ENCODE data around the gene FAM53A.

The FAM53A gene

GRCh38 chr4:1601852-1602654 lies 82.1 kb downstream of the FAM53A start:
- DNase-seq: no peak

DNA sequence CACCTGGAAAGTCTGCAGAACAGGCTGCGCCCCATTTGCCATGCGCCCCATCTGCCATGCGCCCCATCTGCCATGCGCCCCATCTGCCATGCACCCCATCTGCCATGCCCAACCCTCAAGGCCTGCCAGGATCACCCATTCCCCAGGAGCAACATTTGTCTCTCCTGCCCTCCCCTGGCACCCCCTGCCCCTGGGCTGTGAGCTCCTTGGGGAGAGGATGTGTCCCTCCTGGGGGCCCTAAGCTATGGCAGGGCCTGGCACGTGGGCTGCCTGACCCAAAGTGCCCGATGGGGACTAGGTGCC lies 82.6 kb downstream of the FAM53A start:
- no peak for DNase-seq

DNA sequence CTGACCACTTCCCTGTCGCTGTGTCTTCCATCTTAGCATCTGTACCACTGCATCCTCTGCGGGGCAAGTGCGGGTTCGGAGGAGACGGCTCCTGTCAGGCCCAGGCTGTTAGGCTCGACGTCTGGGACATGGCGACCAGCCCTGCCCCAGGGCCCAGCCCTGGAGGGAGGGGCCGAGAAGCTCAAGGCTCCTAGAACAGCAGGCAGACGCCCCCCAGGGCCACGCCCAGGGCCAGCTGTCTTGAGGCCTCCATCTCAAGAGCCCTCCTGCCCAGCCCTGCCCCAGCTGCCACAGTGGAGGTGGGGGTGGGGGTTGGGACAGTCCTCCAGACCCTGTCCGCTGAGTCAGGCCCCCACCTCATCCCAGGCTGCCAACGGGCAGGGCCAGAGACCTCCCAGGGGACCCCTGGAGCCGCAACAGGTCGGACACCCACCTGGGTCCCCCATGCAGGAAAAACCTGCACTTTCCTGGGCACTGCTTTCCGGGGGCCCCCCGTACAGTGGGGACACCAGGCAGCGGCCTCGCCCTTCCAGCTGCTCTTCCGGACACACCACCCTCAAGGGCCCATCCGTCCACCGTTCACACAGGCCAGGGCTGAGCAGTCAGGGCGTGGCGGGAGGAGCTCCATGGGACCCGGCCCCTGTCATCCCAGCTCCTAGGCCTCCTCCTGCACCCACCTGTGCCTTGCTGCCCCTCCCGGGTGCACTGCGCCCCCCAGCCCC lies 83.1 kb downstream of the FAM53A start:
- no peak for DNase-seq

DNA sequence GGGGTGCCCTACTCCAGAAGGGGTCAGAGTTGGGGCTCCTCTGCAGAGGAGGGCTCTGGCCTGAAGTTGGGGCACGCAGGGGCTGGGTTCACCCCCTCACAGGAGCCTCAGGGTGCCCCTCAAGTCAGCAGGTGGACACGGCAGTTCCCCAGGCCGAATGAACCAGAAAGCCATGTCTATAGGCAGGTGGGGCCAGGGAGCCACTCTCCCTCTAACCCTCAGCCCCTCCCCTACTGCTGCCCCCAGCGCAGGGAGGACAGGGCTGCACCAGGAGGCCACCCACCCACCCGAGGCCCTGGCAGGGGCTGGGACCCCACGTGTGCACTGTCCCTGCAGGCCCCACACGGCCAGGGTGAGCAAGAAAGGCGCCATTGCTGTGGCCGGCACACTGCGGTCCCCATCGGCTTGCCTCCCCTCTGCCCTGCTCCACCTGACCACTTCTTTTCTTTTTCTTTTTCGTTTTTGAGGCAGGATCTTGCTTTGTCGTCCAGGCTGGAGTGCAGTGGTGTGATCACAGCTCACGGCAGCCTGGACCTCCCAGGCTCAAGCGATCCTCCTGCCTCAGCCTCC lies 83.8 kb downstream of the FAM53A start:
- DNase-seq: no peak

GRCh38 chr4:1599491-1600210 lies 84.5 kb downstream of the FAM53A start:
- DNase-seq: no peak

DNA sequence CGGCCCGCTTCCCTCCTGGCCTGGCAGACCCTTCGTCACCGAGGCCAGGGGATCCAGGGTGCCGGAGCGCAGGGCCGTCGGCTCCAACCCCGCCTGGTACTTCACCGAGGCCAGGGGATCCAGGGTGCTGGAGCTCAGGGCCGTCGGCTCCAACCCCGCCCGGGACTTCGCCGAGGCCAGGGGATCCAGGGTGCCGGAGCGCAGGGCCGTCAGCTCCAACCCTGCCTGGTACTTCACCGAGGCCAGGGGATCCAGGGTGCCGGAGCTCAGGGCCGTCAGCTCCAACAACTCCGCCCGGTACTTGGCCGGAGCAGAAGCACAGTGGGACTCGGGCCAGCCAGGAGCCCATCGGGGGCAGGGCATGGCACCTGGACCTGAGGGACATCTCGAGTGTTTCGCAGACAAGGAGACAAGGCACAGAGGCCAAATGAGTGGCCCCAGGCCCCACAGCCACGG lies 85.1 kb downstream of the FAM53A start:
- DNase-seq: no peak

DNA sequence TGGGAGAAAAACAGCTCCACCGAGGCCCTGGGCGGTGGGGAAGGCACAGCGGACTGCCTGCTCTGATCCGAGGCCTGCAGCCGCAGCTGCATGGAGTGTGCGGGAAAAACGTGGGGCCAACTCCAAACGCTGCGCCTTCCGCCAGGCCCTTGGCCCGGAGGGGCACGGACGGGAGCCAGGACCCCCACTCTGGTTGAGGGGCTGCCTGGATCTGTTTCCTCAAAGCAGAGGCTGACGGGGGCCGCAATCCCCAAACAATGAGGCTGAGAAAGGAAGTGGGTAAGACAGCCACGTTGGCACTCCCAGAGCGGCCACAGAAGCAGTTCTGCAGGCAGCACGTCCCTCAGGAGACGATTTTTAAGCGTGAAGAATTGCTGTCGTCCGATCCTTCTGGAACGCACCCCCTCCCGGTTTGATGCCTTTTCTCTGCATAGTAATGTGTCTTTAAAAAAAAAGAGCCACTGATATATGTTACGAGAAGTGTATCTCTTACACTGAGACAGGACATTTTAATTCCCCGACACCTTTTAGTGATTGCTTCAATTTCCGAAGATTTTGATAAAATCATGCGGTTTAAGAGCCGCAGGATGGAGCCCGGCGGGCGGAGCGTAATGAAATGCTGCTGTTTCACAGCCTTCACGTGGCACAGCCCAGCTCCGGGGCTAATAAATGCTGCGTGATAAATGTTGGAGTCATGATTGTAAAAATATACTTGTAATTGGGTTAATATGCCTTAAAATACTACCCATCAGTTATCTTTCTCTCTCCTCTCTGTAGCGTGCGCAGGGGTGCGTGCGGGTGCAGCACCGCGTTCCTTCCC lies 85.7 kb downstream of the FAM53A start:
- DNase-seq: no peak

DNA sequence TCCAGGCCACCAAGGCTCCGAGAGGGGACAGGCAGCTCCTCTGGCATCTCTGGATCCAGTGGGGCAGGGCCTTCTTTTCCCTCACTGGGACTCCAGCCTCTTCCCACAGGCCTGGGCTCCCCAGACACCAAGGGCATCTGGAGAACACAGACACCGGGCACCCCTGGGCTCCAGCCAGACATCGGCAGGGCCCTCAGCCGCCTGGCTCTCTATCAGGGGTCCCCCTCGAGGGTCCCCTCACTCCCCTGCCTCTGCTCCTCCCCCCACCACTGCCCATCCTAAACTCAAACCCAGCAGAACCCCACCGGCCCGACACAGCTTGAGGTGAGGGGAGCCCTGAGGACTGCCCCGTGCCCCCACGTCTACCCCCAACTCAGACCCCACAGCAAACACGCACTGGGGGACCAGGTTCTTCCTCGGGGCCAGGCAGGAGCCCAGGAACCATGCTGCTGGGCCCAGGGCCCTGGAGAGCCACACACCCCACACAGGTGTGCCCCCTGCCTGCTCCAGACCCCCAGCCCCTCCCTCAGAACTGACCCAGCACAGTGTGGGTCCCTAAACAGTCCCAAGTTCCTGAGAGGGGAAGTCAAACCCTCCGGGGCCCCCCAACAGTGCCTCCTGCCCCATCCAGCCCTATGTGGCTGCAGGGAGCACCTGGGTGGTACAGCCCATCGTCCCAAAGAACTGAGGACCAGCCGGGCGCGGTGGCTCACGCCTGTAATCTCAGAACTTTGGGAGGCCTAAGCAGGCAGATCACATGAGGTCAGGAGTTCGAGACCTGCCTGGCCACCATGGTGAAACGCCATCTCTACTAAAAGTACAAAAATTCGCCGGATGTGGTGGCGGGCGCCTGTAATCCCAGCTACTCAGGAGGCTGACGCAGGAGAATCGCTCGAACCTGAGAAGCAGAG lies 86.8 kb downstream of the FAM53A start:
- DNase-seq: no peak

DNA sequence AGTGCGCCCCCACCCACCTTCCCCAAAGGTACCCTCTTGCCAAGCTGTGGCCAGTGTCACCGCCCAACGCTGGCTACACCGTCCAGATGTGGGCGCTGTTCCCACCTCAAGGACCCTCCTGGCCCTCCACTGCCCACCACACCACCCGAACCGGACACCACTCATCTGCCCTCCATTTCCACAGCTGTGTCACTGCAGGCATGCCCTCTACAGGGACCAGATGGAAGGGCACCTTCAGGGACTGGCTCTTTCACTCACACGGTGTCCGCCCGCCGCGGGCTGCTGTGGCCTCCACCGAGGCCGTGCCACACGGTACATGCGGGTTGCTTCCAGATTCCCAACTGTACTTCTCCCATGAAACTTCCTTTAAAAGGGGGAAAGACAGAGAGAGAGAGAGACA lies 87.7 kb downstream of the FAM53A start:
- no peak for DNase-seq

DNA sequence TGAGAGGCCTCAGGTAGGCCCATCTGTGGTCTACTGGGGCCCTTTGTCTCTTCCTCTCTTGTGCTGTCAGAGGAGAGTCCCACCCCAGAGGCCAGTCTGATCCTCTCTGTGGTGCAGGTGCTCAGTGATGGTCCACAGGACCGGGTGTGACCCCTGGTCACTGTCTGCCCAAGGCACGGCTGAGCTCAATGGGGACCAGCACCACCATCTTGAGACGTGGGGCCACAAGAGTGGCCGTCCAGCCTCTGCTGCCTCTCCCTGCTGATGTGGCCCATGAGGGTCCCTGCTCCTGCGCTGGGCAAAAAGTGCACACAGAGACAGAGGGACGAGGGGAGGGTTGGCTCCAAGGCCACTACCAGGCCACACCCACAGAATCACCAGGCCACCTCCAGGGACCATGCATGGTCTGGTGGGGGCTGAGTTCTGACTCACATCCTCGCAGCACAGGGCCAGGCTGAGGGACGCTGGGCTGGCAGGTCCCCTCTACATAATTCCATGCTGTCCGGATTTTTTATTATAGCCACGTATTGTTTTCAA lies 88.3 kb downstream of the FAM53A start:
- DNase-seq: no peak

GRCh38 chr4:1594871-1595788 lies 89.0 kb downstream of the FAM53A start:
- DNase-seq: no peak

- DNase-seq: no peak
Measured at GRCh38 chr4:1593881-1594345, 90.2 kb downstream of the FAM53A start.

DNA sequence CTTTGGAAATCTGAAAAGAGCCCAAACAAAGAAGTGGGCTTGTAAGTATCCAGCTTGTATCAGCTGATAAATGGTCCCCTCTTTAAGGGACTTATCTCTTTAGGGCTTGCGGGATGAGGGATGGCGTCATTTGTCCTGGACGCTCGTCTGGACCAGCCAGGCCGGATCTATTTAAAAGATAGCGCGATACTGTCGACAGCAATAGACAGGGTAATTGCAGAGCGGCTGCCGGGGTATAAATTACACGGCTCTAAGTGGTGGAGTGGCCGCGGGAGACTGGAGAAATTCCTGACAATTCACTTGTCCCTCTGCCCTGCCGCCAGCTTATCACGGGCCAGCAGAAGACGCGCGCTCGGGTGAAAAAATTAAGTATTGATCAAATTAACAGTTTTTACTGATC lies 90.7 kb downstream of the FAM53A start:
- DNase-seq: no peak

DNA sequence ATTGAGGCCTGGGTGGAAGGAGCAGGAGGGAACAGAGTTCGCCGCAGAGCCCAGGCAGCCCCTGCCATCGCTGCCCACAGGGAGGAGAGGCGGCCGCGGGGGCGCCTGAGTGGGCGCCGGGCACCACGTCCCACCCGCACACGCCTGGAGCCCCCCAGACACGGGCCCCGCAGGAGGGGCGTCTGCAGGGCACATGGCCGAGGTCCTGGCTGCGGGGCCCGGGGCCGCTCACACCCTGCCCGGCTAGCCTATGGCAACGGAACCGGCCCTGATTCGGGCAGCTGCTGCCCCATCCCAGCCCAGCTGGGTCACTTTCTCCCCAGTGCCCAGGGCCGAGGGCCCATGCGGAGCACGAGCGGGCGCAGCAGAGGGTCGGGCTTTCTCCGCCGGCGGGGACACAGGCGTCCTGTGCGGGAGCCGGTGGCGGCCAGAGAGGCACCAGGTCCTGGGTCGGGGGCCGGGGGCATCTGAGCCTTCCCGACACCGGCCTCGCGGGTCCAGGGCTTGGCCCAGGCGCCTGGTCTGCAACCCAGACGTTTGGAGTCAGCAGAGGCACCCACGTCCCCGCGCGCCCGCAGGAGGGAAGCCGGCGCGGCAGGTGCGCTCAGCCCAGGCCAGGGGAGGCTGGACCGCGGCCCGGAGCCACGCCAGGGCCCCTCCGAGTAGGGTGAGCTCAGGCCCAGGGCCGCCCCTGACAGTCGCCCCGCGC lies 91.2 kb downstream of the FAM53A start:
- DNase-seq: no peak

GRCh38 chr4:1592068-1592708 lies 91.9 kb downstream of the FAM53A start:
- DNase-seq: no peak

DNA sequence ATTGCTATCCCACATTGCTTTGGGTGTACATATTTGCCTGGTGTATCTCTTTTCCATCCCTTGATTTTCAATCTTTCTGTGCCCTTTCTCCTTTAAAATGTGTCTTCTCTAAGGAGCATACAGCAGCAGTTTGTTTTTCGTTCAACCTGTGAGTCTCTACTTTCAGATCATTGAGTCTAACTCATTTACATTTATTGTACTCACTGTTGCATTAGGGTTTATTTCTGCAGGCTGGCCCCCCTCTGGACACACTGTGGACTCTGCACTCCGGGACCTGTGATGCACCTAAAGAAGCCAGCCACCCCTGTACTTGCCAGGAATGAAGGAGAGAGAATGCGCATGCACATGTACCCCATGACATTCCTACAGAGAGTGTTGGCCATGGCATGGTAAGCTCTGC lies 93.0 kb downstream of the FAM53A start:
- DNase-seq: no peak

GRCh38 chr4:1590244-1590643 lies 93.9 kb downstream of the FAM53A start:
- DNase-seq: no peak
